NCI-H82 treated with DMSO at 0.1 percent for 48 hours (cell line): ENCODE measurements around the gene HPCA.
A peak's percentile ranks its signal among the peaks of the same experiment; 100 is the strongest.

Experiments used
- DNase-seq: peaks from one replicate; lab custom pipeline; 2025; ENCODE audit not compliant: unreplicated experiment; lab: John Stamatoyannopoulos, UW

The HPCA gene

DNA sequence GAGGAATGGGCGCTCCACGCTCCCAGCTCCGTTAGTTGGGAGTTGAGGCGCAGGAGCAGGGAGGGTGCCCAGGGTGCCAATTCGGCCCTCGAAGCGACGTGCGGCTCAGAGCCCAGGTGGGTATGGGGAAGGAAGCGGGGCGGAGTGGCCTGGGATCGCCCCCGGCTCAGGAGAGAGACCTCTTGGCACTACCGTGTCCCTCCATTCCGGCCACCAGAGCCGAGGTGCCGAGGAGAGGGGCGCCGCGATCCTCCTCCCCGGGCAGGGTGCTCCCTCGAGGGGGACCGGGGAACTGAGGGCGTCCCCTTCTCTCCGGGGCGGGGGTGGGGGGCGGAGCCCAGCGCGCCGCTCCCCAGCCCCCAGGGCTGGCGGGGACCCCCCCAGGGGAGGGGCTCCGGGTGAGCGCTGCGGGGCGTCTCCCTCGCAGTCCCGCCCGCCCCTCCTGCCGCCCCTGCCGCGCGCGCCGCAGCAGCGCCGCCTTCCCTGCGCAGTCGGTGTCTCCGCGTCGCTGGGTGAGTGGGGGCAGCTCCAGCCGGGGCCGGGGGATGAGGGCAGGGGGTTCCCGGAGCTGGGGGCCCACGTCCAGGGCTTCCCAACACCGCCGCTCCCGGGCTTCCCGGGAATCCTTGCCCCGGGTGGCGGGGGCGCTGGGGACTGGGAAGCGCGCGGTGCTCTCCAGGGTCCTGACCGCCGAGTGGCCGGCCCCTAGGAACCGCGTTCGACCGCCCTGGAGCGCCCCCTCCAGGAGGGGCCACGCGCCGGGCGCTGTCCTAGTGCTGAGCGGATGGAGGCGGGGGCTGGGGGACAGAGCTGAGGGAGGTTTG is at the start of gene HPCA:
HPCA (plus strand) TSS at position 488 of the 824 bp plus-strand sequence. CDS start 2,408 bp downstream, outside the sequence.
- DNase-seq: peak; percentile 46

- DNase-seq: no peak
Measured at GRCh38 chr1:32848354-32849063, 37.8 kb upstream of the HPCA start.

GRCh38 chr1:32855861-32856617 is 30.3 kb upstream of the HPCA start:
- DNase-seq: no peak

DNA sequence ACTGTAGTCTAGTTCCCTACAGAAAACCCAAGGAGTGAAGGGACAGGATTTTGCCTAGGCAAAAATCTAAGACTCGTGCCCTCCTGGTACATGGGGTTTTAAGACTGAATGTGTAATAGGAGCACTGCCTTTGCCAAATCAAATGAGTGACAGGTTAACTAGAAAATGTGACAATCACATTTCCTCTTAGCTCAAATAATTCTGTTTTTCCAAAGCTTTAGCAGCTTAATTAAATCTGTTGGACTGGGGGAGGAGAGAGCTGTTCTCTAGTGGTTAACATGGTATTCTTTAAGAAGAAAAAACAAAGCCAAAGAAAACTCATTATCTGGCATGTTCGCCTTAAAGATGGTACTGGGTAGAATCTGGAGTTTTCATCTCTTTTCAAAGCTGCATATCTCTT is 28.2 kb upstream of the HPCA start:
- DNase-seq: no peak

DNA sequence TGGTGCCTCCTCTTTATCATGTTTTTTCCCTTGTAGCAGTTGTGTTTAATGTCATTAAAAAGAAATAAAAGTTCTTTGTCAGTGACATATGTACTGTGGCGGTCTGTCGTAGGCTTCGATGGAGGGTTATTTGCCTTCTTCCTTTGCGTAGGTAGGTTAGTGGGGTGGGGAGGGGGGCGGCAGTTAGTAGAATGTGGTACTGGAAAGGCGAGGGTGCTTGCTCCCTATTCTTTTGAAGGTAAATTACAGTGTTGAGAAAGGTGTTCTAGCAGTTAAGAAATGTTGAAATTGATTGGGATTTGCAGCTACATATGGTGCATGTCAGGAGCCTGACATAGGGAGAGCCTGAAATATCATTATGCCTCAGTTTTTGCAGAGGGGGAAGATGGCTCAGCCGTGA is 27.5 kb upstream of the HPCA start:
- DNase-seq: no peak

- no peak for DNase-seq
Measured at GRCh38 chr1:32859915-32860314, 26.4 kb upstream of the HPCA start.

DNA sequence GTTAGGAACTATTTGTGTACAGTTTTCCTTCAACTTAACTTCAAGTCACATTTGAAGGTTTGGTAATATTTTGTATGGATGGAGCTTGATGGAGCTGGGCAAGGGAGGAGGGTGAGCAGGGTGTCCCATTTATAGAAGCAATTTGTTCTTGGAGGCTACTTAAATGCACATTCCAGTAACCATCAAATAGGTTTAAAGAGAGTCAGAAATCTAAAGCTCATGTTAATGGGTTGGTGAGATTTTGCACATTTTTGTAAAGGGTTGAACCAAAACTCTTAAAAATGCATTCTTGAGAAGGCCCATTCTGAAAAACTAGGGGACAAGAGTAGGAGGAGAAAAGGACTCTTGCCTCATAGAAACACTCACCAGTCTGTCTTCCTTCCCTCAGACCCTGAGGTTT is 25.7 kb upstream of the HPCA start:
- no peak for DNase-seq

DNA sequence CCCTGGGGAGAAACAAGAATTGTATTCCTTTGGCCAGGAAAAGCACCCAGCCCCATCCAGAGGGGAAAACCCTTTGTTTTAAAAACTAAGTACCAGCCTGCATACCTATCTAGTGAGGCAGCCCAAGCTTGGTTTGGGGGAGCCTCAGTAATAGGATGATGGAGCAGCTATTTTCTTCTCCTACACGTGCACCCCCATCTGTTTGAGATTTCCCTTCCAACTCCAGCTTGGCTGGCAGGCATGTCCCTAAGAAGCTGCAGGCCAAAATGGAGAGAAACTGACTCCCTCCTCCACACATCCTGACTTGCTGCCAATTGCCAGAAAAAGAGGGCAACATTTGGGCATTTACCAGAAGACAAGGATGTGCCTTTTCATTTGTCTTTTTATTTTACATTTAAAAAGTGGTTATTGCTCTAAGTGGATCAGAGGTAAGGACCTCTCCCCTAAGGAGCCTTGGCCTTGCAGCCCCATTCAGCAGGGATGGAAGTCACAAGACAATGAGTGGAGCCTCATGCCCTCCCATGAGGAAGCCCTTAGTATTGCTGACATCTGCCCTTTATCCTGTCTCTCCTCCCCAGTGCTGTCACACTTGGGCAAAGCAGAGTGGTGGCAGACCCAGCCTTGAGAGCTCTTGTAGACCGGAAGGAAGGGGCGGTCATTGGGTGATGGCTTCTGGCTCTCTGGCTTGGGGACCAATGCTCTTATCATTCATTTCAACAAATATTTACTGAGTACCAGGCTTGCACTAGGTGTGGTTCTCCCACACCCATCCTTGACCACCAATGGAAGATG is 24.2 kb upstream of the HPCA start:
- no peak for DNase-seq

DNA sequence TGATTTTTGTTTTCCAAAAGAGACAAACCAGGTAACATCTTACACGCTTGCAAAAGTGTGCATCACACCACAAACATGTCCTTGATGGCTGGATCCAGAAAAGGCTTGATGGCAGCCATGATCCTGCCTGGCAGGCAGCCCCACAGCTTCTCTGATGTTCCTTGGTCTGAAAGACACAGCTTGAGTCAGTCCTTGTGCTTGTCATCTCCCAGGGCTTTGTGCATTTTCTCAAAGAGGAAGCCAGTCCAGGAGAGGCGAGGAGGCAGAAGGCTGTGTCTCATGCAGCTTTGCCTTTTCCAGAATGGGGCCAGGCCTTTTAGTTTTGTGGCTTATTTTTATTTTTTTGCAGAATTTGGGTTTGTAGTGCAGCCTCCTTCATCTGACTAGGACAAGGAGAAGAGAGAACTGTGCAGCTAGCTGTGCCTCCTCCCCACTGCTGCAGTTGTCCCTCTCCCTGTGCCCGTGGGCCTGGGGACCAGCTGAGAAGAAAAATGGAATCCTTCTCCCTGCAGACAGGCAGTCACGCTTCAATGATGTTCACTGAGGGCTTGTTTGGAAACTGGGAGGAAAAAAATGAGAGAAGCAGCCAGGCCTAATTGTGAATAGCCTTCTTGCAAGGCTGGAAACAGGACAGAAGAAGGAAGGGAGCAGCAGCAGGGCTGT is 22.9 kb upstream of the HPCA start:
- DNase-seq: no peak

DNA sequence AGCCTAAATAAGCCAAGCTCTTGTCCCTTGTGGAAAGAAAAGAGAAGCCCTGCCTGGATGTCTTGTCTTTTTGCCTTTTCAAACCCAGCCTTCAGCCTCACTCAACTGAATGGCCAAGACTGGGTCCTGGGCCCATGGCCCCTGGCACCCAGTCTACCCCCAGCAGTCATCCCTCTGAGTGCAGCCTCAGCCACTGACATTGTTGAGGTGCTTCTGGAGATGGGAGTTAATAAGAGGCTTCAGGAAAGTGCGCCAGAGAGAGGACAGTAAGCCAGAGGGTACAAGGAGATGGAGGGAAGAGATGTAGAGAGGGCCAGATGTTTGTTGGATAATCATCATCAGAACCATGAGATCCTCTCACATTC is 22.4 kb upstream of the HPCA start:
- DNase-seq: no peak

DNA sequence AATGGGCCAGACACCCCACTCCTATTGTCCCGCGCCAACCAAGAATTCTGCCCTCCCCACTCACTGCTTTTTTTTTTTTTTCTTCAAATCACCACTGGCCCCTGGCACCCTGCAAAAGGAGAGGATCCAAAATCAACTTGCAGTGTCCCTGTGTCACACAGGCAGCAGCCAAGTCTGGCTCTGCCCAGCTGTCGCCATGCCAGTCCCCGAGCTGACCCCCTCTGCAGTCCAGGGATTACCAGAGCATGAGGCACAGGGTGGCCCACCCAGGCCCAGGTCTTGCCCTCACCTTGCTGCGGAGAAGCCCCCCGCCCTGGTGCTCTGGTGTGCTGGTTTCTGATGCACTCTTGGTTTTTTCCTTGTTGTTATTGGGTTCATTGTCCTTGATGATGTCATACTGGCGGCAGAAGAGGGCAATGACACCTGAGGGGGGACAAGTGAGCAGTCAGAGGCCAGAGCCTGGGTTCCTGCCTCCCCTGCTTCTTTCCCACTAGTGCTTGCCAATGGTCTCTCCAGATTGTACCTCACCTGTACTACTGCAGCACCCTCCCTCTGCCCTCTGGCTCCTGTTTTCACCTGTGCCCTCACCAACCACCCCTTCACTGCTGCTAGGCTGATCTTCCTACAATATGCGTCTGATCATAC is 21.8 kb upstream of the HPCA start:
- DNase-seq: no peak

DNA sequence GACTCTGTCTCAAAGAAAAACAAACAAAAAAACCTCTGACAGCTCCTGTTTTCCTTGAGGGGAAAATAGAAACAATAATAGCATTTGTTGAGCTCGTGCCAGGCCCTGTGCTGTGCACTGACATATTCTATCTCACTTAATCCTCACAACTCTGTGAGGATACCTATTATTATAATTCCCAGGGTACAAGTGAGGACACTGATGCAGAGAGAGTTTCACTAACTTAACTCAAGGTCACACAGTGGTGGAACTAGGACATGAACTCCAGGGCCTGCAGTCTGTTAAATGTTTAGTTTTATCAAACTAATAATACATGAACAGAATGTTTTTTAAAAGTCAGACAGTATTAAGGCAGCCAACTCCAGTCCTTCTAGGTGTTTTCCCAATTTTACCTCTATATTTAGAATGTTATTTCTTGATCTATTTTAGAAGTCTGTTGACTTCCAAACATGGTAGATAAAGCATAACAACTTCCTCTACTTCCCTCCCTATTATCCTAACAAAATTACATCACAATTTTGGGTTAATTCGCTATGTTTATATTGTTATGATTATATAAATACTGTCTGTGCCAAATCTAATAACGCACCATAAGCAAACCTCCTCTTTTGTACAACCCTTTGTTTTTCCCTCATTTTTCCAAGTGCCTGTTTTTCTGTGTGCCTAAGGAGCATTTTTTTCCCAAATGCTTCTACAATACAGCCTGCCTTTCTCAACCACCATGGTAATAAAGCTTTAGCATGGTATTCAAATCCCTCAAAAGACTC is 20.5 kb upstream of the HPCA start:
- DNase-seq: no peak

DNA sequence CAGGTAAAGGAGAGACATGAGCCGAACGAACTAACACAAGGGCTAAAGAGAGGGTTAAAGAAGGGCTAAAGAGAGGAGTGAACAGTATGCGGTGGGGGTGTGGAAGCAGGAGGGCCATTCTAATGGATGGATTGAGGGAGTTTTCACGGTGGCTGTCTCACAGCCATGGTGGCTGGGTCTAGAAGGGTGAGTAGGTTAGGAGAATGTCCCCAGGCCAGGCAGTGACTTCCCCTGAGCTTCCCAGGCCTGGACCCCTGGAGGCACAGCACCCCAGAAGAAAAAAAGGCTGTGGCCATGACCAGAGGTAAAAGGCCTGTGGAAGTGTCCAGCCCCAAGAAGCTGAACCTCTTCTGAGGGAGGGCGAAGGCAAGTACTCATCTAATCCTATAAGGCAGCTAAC is 19.1 kb upstream of the HPCA start:
- DNase-seq: no peak

GRCh38 chr1:32867671-32868070 is 18.6 kb upstream of the HPCA start:
- no peak for DNase-seq

- no peak for DNase-seq
Measured at GRCh38 chr1:32868085-32868484, 18.2 kb upstream of the HPCA start.

DNA sequence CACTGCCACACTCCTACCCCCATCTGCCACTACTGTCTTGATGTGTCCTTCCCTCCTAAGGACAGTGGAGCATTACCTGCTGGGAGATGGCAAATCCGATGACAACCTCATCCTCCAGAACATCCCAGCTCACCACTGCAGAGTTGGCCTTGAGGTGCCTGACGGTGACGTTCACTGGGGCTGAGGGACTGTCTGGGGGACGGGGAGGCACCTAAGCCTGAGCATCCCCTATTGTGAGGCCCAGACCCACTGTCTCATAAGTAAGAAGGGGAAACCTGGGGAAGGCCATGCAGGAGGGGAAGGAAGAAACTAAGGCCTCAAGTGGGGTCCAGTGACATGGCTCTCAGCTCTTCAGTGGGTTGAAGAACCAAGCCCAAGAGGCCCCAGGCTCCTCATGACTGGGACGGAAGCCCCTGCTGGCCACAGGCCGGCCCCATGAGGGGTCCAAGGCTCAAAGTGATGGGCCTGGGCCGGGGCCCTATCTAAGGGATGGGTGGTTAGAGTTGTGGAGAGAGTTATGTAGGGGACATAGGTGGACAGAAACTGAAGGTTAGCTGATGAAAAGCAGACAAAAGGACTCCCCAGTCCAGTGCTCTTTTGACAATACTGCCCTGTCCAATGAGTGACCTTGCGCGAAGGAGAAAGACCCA is 17.4 kb upstream of the HPCA start:
- DNase-seq: no peak

- DNase-seq: no peak
Measured at GRCh38 chr1:32869923-32870614, 16.2 kb upstream of the HPCA start.
